Smooth muscle cell (in vitro differentiated cells): ENCODE measurements around the gene HOXC5. TPM values are rescaled to one million over a fixed set of nuclear protein-coding genes. Genes with fewer than 3 reads are reported as not detected.

Experiments
- DNase-seq: peaks from one replicate; lab custom pipeline; 2025; ENCODE audit not compliant: unreplicated experiment; lab: John Stamatoyannopoulos, UW
- H2AFZ ChIP-seq: fragments of 200-600 bp; sonication (generic); 2 replicates; pipeline ENCODE4 v1.6.0; 2016; ENCODE audit warnings: antibody characterized with exemption, low read depth, mild to moderate bottlenecking
- H3F3A ChIP-seq: fragments of 200-600 bp; sonication (generic); 2 replicates; pipeline ENCODE4 v1.6.0; 2017; ENCODE audit warnings: antibody characterized with exemption, low read depth
- H3K27ac ChIP-seq: fragments of 200-600 bp; sonication (generic); 2 replicates; pipeline ENCODE4 v1.5.1; 2016; ENCODE audit warnings: low read depth, mild to moderate bottlenecking
- H3K27me3 ChIP-seq: fragments of 200-600 bp; sonication (generic); 2 replicates; pipeline ENCODE4 v1.6.1; 2016; ENCODE audit warnings: low read depth, mild to moderate bottlenecking
- H3K36me3 ChIP-seq: fragments of 200-600 bp; sonication (generic); 2 replicates; pipeline ENCODE4 v1.5.1; 2016; ENCODE audit warnings: low read depth
- H3K4me1 ChIP-seq: fragments of 200-600 bp; sonication (generic); 2 replicates; pipeline ENCODE4 v1.5.1; 2016; ENCODE audit warnings: low read depth
- H3K4me2 ChIP-seq: fragments of 200-600 bp; sonication (generic); 2 replicates; pipeline ENCODE4 v1.6.0; 2016; ENCODE audit warnings: mild to moderate bottlenecking
- H3K4me3 ChIP-seq: fragments of 200-600 bp; sonication (generic); 2 replicates; pipeline ENCODE4 v1.5.1; 2016; ENCODE audit warnings: mild to moderate bottlenecking
- H3K79me2 ChIP-seq: fragments of 200-600 bp; sonication (generic); 2 replicates; pipeline ENCODE4 v1.6.0; 2016; ENCODE audit warnings: low read depth, mild to moderate bottlenecking
- H3K9ac ChIP-seq: fragments of 200-600 bp; sonication (generic); 2 replicates; pipeline ENCODE4 v1.6.0; 2016; ENCODE audit warnings: low read depth
- H3K9me3 ChIP-seq: fragments of 200-600 bp; sonication (generic); replicated peaks from 2 replicates; pipeline ENCODE4 v1.5.1; 2016; ENCODE audit warnings: low read depth
- H4K20me1 ChIP-seq: fragments of 200-600 bp; sonication (generic); 2 replicates; pipeline ENCODE4 v1.6.0; 2016; ENCODE audit warnings: low read depth
- WGBS: methylation state at CpG from one replicate; pipeline ENCODE4 v1.1.7; 2016; ENCODE audit warnings: low lambda C conversion rate; 5-methylcytosine and 5-hydroxymethylcytosine counted together
- polyA plus RNA-seq: library from polyadenylated mRNA; unstranded; fragments of >200 nt; fragmentation: Nextera tagmentation; extraction: Ambion mirVana; gene quantifications from 2 replicates; pipeline ENCODE4 v1.2.1, GENCODE V29; 2016
- total RNA-seq: library from RNA; depleted of rRNA; stranded (reverse); fragments of >200 nt; gene quantifications from 2 replicates; pipeline ENCODE4 v1.2.3, GENCODE V29; 2014
- TF ChIP-seq, protein P1 (sequence below): fragments of 200-600 bp; sonication (generic); IDR thresholded peaks from 2 replicates; pipeline ENCODE4 v1.5.1; 2017; ENCODE audit warnings: borderline replicate concordance, mild to moderate bottlenecking, antibody characterized with exemption; ENCODE audit not compliant: insufficient read depth, poor library complexity, severe bottlenecking

The HOXC5 gene
- total and polyA plus RNA-seq, 2 experiments from 2014 or later: 0.54 to 1.3 TPM

DNA sequence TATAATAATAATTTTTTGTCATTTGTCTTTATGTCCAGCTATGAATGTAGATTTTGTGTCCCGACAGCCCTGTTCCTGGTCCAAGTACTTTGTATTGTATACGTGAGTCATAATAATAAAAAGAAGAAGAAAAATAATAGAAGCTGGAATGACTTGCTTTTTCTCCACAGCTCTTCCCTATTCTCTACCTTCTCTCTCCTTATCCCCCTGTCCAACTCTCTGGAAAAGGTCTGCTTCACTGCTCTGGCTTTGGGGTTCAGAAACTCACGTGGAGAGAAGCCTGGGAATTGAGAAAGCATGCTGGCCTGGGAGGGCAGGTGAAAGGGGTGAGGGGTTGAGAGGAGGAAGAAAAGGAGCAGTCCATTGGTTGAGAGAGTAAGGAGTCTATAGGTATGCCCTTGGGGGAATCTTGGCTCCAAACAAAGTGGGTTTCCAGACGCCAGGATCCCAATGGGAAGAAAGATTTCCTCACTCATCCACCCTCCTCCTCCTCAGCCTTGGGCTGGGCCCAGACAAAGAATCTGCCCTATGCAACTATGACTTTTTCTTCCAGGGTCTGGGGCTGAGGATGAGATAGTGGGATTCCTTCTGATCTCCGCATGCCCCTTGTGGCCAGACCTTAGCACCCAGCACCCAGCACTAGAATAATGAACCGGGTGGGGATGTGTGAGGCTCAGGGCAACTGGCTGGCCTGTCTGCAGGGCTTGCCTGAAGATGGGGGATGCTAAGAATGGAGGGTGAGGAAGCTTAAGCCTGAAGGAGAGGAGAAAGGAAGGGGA lies 20.0 kb upstream of the HOXC5 start:
- H3K4me2 ChIP-seq: no peak overlapping the region
- H4K20me1 ChIP-seq: no peaks in the 10 kb centered on the region
- peaks cover 3% of the 10 kb centered on the region for H3K4me1 ChIP-seq
- H3K36me3 ChIP-seq: no peaks in the 10 kb centered on the region
- no peak overlapping the region for H3K4me3 ChIP-seq
- no peak for DNase-seq
- no peak overlapping the region for H3K27ac ChIP-seq
- no peak overlapping the region for H2AFZ ChIP-seq
- TF ChIP-seq, protein P1, sequence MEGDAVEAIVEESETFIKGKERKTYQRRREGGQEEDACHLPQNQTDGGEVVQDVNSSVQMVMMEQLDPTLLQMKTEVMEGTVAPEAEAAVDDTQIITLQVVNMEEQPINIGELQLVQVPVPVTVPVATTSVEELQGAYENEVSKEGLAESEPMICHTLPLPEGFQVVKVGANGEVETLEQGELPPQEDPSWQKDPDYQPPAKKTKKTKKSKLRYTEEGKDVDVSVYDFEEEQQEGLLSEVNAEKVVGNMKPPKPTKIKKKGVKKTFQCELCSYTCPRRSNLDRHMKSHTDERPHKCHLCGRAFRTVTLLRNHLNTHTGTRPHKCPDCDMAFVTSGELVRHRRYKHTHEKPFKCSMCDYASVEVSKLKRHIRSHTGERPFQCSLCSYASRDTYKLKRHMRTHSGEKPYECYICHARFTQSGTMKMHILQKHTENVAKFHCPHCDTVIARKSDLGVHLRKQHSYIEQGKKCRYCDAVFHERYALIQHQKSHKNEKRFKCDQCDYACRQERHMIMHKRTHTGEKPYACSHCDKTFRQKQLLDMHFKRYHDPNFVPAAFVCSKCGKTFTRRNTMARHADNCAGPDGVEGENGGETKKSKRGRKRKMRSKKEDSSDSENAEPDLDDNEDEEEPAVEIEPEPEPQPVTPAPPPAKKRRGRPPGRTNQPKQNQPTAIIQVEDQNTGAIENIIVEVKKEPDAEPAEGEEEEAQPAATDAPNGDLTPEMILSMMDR: no peak
- H3K79me2 ChIP-seq: no peaks in the 10 kb centered on the region
- no peaks in the 10 kb centered on the region for H3F3A ChIP-seq
- H3K9me3 ChIP-seq: no peaks in the 10 kb centered on the region
- WGBS: 31% methylated on average over 6 of the region's 6 CpGs
- no peak overlapping the region for H3K9ac ChIP-seq
- H3K27me3 ChIP-seq: peaks cover 95% of the 10 kb centered on the region

DNA sequence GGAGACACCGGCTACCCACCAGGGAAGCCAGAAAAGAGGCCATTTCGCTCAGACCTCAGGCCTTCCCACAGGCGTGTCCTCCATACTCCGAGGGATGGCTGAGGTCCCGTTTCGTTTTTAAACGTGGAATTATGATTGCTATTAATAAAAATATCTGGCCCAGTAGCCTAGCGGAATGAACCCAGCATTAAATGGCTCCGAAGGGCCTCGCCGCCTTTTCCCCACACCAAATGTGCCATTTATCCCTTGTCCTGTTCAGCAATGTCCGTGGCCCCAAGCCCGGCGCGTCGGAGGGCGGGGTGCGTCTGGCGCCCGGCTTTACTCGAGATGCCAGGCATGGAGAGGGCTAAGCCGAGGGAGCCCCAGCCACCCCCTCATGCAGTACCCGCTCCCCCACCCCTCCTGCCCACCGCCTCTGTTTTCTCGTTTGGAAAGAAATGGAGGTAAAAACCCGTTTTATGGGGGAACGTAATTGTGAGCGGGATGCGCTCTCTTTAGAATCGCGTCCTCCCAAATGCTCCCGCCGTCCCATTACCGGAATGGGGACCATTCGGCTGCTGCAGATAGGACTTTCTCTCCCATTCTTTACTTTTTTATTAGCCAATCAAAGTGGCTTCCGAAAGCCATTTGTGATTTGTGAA lies 18.4 kb upstream of the HOXC5 start:
- H3K9me3 ChIP-seq: no peaks in the 10 kb centered on the region
- H4K20me1 ChIP-seq: no peaks in the 10 kb centered on the region
- peak overlapping the region; percentile 54 for H3K4me2 ChIP-seq
- no peaks in the 10 kb centered on the region for H3K79me2 ChIP-seq
- H3K27ac ChIP-seq: no peak overlapping the region
- no peak overlapping the region for H3K9ac ChIP-seq
- H3K4me3 ChIP-seq: peak overlapping the region; percentile 15
- peaks cover 3% of the 10 kb centered on the region for H3K4me1 ChIP-seq
- H3K27me3 ChIP-seq: peaks cover 90% of the 10 kb centered on the region
- H2AFZ ChIP-seq: no peak overlapping the region
- DNase-seq: no peak
- TF ChIP-seq, protein P1: no peak
- H3F3A ChIP-seq: no peaks in the 10 kb centered on the region
- no peaks in the 10 kb centered on the region for H3K36me3 ChIP-seq
- WGBS: 17% methylated on average over 36 of the region's 36 CpGs

DNA sequence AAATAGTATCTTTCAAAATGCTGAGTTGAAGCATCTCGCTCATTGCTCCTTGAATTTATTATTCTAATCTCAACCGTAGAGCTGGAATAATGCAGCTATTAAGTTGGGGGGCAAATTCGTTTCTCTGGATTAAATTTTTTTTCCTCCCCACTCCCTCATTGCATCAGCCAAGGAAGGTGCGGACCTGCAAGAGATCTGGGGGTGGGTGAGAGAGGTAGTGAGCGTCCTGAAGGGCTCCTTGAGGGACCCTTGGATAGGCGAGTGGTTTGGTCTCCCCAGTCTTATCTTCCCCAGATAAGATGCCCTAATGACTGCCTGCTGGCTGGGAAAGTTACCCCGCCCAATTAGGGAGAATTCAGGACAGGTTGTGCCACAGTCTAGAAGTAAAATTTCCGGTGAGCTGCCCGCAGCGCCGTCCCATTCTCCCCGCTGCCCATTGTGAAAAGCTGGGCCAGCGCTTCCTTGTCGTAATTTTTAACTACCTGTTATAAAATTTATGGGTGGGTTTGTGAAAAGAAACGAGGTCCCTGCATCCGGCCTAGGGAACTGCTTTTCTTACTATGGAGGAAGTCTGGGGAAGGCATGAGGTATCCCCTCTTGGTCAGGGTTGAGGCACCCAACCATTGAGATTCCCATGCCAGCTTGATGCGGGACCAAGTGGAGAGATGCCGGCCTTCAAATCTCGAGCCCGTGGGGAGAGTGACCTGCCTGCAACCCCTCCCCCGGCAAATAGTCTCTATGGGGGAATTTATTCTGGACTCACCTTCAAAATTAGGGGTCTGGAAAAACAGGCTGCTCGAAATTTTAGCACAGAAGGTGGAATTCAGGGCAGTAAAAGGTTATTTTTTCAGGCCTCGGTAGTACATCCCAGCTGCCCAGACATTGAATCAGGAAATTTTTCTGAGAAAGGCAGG lies 17.6 kb upstream of the HOXC5 start:
- Histone ChIP-seq H3F3A (no peaks in the 10 kb centered on the region), H3K27ac (no peak overlapping the region), H3K4me2 (peak overlapping the region; percentile 54), H2AFZ (no peak overlapping the region), H3K9me3 (no peaks in the 10 kb centered on the region), H3K9ac (no peak overlapping the region), H3K27me3 (peaks cover 90% of the 10 kb centered on the region), H3K36me3 (no peaks in the 10 kb centered on the region), H3K4me3 (peak overlapping the region; percentile 15), H3K79me2 (no peaks in the 10 kb centered on the region), H3K4me1 (peaks cover 3% of the 10 kb centered on the region), H4K20me1 (no peaks in the 10 kb centered on the region)
- TF ChIP-seq, protein P1: no peak
- no peak for DNase-seq
- 24% methylated on average over 23 of the region's 23 CpGs for WGBS
